AG08396 (cell line): ENCODE results near the gene HRK.
A peak's percentile ranks its signal among the peaks of the same experiment; 100 is the strongest.

Source experiments
- DNase-seq: peaks from one replicate; pipeline ENCODE4 v3.0.0; 2012; ENCODE audit warnings: low spot score, mixed read lengths

HRK gene

DNA sequence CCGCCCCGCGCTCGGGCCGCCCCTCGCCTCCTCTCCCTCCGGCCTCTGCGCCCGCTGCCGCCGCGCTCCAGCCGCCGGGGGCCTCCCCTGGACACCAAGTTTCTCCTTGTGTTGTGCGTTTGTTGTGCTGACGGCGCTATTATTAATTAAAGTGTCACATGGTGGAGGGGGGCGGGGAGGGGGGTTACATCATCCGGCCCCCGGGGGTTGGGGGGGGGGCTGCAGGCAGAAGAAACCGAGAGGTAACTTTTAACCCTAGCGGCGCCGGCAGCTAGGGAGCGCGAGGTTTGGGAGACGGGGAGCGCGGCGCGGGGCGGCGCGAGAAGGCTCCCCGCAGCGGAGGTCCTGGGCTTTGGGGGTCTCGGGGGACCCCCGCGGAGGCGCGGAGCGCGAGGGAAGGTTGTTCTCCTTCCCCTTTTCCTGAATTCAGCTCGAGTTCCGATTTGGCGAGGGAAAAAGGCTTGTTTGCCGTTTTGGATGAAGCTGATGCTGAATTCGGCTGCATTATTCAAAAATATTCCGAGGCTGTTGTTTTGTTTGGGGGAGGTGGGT lies at the start of gene HRK:
TSS of gene HRK (minus strand) at position 117 of the 552 bp plus-strand sequence. CDS start 134 bp downstream, outside the sequence.
- peak; percentile 48 for DNase-seq

DNA sequence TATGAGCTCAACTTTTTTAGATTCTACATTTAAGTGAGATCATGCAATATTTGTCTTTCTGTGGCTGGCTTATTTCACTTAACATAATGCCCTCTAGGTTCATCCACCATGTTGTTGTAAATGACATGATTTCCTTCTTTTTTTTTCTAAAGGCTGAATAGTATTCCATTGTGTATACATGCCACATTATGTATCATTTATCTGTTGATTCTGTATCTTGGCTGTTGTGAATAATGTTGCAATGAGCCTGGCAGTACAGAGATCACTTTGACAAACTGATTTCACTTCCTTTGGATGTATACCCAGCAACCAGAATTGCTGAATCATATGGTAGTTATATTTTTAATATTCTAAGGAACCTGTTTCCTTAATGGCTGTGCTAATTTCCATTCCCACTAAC lies 48.6 kb upstream of the HRK start:
- no peak for DNase-seq

DNA sequence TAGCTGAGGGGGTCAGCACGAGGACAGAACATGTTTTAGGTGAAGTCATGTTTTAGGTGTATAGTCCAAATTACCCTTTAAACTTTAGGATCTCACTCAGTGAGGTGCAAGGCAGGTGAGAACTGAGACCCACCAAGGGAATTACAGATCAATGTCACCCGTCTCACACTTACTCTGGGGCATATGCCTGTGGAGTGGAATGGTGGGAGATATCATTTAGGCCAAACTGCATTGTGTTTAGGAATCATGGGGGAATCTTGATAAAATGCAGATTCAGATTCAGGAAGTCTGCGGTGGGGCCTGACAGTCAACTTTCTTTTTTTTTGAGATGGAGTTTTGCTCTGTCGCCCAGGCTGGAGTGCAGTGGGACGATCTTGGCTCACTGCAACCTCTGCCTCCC lies 47.3 kb upstream of the HRK start:
- no peak for DNase-seq

- DNase-seq = no peak
These were observed 46.2 kb upstream of the HRK start for GRCh38 chr12:116927244-116927940.

DNA sequence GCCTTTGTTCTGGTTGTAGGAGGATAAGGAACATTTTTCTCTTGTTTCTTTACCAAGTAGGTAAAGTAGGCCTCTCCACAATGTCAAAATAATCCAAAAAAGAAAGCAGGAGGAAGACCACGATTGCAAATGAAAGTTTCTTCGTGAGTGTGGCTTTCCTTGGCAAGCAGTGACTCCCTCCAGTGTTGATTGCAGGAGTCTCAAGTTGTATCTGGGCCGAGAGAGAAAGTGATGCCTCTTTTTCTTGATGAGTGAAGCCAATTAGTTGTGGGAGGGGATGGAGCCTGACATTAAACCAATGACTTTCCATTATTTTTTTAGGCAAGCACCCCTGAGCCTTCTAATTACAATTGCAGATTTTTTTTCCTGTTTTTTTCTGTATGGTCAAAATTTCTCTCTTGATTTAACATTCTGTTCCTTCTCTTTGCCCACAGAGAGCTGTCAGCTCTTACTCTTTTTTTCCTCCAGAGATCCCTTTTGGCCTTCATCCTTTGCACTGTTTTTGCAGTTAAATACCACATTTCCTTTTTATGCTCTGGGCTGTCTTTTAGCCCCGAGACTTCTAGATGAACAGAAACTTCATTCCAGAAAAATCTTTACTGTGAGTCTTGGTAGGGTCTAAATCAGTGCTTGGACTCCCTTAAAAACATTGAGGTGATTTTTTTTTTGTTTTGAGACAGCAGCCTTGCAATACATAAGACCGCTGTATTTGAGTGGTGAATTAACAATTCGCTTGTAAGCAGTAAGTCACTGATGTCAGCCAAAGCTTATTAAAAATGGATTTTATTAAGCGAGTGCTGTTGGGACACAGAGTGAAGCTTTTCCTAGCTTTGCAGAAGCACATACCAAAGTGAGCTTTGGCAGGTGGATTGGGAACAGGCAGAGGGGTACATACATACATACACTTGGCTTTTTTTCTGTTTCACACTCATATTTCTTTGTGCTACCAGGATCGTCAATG lies 45.3 kb upstream of the HRK start:
- no peak for DNase-seq

DNA sequence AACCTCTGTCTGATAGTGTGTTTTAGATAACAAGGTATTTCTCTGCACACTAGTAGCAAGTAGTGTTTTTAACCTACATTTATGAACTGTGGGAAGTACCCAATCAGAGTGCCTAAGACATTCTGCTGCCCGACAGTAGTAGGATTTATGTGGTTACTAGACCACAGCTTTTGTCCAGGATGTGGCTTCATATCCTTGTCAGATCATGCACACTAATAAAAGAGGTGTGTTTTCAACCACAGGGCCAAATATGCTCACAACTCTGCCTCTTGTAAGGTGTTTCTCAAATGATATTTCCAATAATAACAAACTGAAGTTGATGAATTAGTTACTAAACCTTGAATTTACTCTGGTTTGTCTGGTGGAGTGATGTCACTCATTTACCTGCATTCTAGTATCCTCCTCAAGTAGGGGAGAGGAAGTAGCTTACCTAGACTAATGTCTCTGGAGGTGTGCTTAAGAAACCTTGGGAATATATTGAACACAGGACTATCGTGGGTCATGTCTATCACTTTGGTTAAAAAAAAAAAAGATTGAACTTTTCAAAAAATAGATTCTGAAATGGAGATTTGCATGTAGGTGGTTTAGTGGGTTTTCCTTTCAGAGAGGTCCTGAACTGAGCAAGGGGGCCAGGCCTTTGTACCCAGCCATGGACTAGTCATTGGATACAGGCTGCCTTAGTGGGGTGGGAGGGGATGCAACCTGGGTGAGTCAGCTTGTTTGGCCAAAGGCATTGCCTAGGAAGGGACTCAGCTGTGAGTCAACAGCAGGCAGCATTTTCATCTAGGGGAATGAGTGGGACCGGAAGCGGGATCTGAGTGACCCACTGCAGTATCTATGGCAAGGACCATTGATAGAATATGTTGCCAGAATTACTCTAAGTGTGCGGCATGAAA lies 43.6 kb upstream of the HRK start:
- peak; percentile 60 for DNase-seq

DNA sequence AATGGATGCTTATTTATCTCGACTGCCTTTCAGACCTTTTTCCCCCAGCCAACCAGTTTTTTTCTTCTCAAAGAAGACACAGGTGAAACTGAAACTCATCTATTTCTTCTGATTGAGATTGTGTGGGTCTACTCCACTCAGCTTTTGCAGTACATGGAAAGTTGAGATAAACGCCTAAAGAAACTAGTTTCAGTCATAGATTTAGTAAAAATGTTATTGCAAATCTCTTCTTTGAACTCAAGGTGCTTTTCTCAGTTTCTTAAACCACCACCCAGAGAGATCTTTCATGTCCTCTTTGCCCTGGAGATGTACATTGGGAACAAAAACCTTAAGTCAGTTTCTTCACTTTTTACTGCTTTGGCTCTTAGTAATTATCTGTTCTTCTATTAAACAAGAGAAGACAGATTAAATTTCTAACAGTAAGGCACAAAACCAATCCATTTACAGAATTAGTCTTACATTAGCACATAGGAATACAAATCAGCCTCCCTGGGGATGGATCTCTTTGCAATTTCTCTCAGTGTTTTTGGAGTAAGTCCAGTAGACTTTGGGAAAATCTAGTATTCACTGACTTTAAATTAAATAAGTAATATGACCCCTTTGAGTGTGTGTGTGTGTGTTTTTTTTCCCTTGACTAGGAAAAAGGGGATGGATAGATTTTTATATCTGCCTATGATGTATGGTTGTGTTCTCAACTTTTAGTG lies 41.1 kb upstream of the HRK start:
- no peak for DNase-seq

- DNase-seq = no peak
These were observed 39.7 kb upstream of the HRK start for GRCh38 chr12:116920939-116921338.

DNA sequence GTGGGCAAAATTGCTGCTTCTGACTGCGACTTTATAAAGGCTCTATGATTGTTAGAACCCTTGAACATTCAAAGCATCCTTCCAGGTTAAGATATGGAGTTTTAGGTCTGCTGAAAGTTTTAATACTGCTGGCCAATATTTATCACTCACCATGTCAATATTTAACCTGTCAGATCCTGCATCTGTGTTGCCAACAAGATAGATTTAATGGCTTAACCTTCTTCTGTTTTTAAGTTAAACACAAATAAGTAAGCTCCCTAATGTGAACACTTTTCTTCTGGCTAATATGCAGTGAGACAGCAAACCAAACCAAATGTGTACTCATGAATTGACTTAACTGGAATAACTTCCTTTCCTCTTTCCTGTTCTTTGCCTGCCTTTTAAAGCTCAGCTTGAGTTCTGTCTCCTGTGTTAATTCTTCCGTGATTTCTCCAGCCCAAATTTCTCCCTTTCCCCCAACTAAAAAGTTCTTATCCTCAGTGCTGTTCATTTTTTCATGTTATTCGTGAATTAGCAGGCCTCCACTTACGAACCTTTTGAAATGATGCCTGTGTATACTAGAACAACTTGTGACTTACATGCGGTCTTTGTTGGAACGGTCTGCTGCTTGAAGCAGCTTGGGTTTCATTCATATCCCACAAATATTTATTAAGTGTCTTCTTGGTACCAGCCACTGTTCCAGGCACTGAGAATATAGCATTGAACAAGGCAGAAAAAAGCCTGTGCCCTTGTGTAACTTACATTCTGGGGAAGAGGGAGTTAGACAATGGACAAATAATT lies 38.7 kb upstream of the HRK start:
- no peak for DNase-seq

DNA sequence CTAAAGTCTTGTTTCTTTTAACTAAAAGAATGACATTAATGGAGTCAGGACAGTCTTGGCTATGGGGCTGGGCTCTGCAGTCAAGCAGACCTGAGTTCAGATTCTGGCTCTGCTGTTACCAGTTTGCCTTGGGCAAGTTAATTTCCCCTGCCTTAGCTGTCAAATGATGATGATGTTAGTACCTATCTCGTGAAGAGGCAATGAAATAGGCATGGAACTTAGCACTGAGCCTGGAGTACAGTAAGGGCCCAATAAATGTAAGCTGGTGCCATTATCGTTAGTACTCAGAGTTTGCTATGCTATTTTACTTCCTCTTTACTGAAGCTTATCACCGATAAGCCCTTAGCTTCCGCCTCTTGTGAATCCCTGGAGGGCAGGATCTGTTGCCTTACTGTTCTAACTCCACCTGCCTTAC lies 38.0 kb upstream of the HRK start:
- DNase-seq = no peak

DNA sequence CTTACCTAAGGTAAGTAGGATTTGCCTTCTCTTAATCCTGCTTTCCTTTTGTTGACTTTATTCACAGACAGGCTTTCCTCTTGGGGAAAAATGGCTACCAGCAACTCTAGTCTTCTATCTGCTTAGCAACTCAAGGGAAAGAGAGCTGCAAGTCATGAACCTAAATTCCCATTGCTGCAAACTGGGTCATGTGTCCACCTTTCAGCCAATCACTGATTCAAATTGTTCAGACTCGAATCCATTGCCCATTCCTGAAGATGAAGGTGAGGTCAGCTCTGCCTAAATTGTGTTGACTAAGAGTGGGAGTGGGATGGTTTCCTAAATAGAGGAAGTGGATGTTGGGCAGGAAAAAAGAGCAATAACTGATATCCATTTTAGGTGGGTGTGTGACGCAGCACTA lies 37.2 kb upstream of the HRK start:
- DNase-seq = no peak

DNA sequence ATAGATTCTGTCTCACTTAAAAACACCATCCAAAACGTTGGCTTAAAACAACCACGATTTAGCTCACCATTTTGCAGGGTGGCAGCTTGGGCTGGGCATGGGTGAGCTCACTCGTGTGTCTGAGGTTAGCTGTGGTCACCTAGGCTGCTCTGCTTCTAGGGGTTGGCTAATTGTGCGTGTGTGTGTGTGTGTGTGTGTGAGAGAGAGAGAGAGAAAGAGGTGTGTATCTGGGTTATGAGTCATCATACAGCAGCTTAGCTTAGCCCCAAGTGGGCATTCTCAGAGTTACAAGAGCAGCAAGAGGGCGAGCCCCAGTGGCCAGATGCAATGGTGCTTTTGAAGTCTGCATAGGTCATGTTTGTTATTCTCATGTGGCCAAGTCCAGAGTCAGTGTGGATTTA lies 35.5 kb upstream of the HRK start:
- peak; percentile 65 for DNase-seq

DNA sequence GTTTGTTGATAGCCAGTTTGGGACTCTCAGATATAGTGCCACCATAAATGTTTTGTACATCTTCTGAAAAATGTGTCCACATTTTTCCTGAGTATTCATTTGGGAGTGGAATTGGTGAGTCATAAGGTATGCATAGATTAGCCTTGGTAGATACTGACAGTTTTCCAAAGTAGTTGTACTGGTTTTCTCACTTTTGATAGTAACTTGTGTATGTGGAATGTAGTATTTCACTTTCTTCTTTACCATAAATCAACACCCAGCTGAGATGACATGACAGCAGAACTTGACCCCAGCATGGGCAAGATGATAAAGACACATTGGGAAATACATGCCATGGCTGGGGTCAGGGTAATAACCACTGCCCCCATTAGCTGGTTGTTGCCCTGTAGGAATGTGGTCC lies 34.9 kb upstream of the HRK start:
- DNase-seq = peak; percentile 26

DNA sequence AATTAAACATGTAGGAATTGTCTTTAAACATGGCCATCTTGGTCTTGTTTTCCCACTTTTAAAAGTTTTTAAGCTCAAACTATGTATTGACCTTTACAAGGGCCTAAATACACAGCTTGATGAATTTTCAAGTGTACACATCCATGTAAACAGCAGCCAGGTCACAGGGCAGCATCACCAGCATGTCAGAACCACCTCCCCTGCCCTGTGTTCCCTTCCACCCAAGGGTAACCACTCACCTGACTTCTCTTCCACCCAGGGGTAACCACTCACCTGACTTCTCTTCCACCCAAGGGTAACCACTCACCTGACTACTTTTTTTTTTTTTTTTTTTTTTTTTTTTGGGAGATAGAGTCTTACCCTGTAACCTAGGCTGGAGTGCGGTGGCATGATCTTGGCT lies 34.1 kb upstream of the HRK start:
- no peak for DNase-seq

GRCh38 chr12:116910645-116911451 lies 29.6 kb upstream of the HRK start, which contains the start of gene FBXW8:
TSS of gene FBXW8 (plus strand) at chr12:116910950. CDS start at chr12:116911038, 88 bp downstream.
- peak; percentile 93 for DNase-seq

DNA sequence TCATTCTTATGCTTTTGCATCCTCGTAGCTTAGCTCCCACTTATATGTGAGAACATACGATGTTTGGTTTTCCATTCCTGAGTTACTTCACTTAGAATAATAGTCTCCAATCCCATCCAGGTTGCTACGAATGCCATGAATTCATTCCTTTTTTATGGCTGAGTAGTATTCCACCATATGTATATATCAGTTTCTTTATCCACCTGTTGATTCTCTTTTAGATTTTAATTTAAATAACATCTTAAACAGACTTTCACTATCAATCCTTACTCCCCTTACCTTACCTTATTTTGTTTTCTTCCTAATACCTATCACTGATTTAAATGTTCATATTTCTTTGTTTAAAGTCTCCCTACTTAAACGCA lies 29.0 kb upstream of the HRK start:
- no peak for DNase-seq

GRCh38 chr12:116906285-116906684 lies 25.0 kb upstream of the HRK start:
- no peak for DNase-seq

DNA sequence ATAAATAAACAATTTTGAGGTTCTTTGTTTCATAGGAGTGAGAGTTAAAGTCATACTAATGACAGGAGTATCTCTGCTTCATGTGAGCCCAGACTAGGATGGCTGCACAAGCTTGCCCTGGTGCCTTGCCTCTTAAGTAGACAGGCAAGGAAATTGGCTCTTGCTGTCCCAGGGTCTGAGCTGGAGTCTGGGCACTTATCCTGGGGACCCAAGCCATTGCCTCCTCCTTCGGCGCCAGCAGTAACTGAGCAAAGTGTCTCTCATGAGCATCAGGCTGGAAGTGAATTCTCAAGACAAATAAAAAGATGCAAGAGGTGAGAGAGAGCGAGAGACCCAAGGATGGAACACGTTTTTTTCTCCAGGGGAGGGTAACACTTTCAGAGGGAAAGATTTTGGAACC lies 22.6 kb upstream of the HRK start:
- no peak for DNase-seq

DNA sequence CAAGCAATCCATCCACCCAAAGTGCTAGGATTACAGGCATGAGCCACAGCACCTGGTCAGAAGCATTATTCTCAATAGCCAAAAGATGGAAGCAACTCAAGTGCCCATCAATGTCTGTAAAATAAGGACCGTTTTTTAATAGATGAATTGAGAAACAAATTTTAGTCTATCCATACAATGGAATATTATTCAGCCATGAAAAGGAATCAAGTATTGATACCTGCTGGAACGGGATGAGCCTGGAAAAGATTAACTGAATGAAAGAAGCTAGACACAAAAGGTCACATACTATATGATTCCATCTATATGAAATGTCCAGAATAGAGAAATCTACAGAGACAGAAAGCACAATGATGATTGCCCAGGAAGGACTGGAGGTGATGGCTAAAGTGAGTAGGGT lies 20.4 kb upstream of the HRK start:
- DNase-seq = no peak

DNA sequence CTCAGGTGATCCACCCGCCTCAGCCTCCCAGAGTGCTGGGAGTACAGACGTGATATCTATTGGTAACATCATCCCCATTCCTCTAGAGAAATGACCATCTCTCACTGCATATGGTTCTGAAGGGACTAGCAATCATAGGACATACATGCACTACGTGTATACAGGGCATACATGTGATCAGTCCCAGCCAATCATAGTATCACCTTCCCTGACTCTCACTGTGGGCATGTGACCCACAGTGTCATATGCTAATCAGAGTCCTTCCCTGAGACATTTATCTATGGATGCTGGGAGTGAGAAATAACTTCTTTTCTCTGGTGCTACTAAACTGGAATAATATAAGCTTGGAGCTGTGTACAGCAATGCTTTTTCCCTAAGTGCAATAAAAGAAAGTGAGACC lies 17.4 kb upstream of the HRK start:
- no peak for DNase-seq
